Esophagus (tissue), 2 donors: ENCODE results near the gene IL26. TPM values are rescaled to one million over a fixed set of nuclear protein-coding genes. Genes with fewer than 3 reads are reported as not detected.

Experiments
- H3K27ac ChIP-seq, 2 donors: one replicate each; pipeline ENCODE4 v1.5.1; 2013; ENCODE audit warnings: low read depth in 2 of 2, mild to moderate bottlenecking in 2 of 2, inconsistent platforms in 1 of 2, low read length in 1 of 2, moderate library complexity in 1 of 2
- H3K27me3 ChIP-seq, 2 donors: one replicate each; pipeline ENCODE4 v1.6.1; 2013; ENCODE audit warnings: low read length in 2 of 2, control low read depth in 1 of 2, mild to moderate bottlenecking in 1 of 2; ENCODE audit not compliant: insufficient read depth in 2 of 2, control insufficient read depth in 1 of 2
- H3K36me3 ChIP-seq, 2 donors: one replicate each; pipeline ENCODE4 v1.6.1; 2013; ENCODE audit warnings: low read length in 1 of 2; ENCODE audit not compliant: control insufficient read depth in 2 of 2, insufficient read depth in 2 of 2
- H3K4me1 ChIP-seq, 2 donors: one replicate each; pipeline ENCODE4 v1.6.1; 2013; ENCODE audit warnings: low read length in 1 of 2; ENCODE audit not compliant: control insufficient read depth in 2 of 2, insufficient read depth in 2 of 2
- H3K4me3 ChIP-seq, 2 donors: one replicate each; pipeline ENCODE4 v1.5.1; 2013; ENCODE audit warnings: low read length in 2 of 2, mild to moderate bottlenecking in 2 of 2, low read depth in 1 of 2, moderate library complexity in 1 of 2
- H3K9me3 ChIP-seq, 2 donors: one replicate each; pipeline ENCODE4 v1.6.1; 2013; ENCODE audit warnings: mild to moderate bottlenecking in 2 of 2, low read depth in 1 of 2, low read length in 1 of 2, moderate library complexity in 1 of 2; ENCODE audit not compliant: control insufficient read depth in 2 of 2, insufficient read depth in 1 of 2
- WGBS, 2 donors: extraction: QIAGEN DNeasy Blood & Tissue Kit; methylation state at CpG; one replicate each; pipeline ENCODE4 v1.1.7; 2013; 5-methylcytosine and 5-hydroxymethylcytosine counted together
- polyA plus RNA-seq, 2 donors: library from polyadenylated mRNA; stranded (reverse); fragments of 200-250 nt; gene quantifications; one replicate each; pipeline ENCODE4 v1.2.3, GENCODE V29; 2013
- donor health status: healthy with polysubstance abuse.
- donor health status: Bipolar disorder and iron deficiency.

IL26 gene
- polyA plus RNA-seq, 2 donors, result 0.06 TPM; not detected in 1

DNA sequence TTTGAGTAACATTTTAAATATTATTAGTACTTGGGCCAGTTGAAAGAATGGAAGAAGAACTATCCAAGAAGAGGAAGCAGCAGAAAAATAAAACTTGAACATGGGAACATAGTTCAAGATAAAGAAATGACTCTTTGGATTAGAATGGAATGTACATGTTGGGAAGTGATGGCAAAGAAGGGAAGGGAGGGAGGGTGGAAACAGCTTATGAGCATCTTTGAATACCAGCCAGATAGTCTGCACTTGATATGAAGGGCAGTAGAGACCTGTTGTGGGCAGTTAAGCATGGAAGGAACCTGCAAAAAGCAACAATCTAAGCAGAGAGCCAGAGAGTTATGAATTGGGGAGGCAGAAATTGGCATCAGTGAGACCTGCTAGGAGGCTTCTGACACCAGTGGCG is 37.8 kb upstream of the IL26 start:
- no peaks in the 10 kb centered on the region for H3K36me3 ChIP-seq
- H3K4me3 ChIP-seq, result no peak overlapping the region
- WGBS, 2 donors, result 88 to 95% methylated on average over 1 of the region's 1 CpG
- no peaks in the 10 kb centered on the region for H3K9me3 ChIP-seq
- no peaks in the 10 kb centered on the region for H3K4me1 ChIP-seq
- H3K27me3 ChIP-seq, result no peaks in the 10 kb centered on the region
- no peak overlapping the region for H3K27ac ChIP-seq

DNA sequence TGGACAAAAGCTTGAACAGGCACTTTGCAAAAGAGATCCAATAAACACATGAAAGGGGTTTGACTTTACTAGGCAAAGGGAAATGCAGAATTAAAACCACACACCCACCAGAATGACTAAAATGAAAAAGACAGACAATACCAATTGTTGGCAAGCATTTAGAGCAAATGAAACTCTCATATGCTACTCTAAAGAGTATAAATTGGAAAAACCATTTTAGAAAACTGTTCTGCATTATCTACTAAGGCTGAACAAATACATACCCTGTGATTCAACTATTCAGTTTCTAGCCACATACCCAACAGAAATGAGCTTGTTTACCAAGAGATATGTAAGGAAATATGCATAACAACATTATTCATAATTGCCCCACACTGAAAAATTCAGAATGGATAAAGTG is 36.3 kb upstream of the IL26 start:
- Histone ChIP-seq H3K4me3 (no peak overlapping the region), H3K27me3 (no peaks in the 10 kb centered on the region), H3K27ac (no peak overlapping the region), H3K36me3 (no peaks in the 10 kb centered on the region), H3K4me1 (no peaks in the 10 kb centered on the region), H3K9me3 (no peaks in the 10 kb centered on the region)

DNA sequence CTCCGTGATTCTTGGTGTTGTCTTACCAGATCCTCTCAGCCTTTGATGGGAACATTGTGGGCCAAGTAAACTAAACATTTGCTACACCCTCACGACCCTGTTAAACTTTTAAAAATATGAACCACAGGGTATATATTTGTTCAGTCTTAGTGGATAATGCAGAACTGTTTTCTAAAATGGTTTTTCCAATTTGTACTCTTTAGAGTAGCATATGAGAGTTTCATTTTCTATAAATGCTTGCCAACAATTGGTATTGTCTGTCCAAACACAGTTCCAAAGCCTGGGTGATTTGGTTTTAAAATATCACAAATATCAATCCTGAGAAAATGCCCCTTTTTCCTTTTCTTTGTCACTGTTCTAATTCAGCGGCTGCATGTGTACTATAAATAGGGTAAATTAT is 34.5 kb upstream of the IL26 start:
- 74 to 79% methylated on average over 3 of the region's 3 CpGs for WGBS, 2 donors
- Histone ChIP-seq H3K27ac (no peak overlapping the region), H3K4me1 (no peaks in the 10 kb centered on the region)

DNA sequence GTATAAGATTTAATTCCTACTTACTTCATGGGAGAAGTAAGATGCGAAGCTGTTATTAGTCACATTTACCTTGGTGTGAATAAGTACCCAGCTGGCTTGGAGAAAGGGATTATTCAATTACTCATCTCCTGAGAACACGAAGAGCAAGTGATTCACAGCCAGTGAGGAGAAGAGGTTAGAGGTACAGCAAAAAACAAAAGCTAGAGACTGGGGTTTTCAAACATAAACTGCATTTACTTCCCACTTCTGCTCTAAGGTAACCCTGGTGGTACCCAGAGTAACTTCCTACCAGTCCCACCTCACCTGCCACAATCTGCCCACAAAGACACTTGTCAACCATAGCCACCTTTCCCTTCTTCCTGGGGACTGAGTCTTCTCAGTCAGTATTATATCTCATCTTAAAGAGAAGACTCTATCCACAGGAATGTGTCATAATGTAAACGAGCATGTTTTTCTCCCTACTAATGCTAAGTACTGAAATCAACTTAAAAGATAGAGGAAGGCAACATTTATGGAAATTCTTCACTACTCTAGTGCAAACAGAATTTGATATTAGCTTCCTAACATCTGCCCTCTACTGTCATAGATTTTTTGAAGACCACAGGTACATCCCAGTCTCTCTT is 33.8 kb upstream of the IL26 start:
- 45 to 46% methylated on average over 3 of the region's 3 CpGs for WGBS, 2 donors
- H3K36me3 ChIP-seq, result no peaks in the 10 kb centered on the region
- H3K4me1 ChIP-seq, result no peaks in the 10 kb centered on the region
- no peak overlapping the region for H3K4me3 ChIP-seq
- H3K27me3 ChIP-seq, result no peaks in the 10 kb centered on the region
- peak overlapping the region; percentile 66 to 79 for H3K27ac ChIP-seq
- no peaks in the 10 kb centered on the region for H3K9me3 ChIP-seq

More for the DNA sequence above, 34.5 kb upstream of the IL26 start:
- Histone ChIP-seq H3K36me3 (no peaks in the 10 kb centered on the region), H3K9me3 (no peaks in the 10 kb centered on the region), H3K4me3 (no peak overlapping the region), H3K27me3 (no peaks in the 10 kb centered on the region)

DNA sequence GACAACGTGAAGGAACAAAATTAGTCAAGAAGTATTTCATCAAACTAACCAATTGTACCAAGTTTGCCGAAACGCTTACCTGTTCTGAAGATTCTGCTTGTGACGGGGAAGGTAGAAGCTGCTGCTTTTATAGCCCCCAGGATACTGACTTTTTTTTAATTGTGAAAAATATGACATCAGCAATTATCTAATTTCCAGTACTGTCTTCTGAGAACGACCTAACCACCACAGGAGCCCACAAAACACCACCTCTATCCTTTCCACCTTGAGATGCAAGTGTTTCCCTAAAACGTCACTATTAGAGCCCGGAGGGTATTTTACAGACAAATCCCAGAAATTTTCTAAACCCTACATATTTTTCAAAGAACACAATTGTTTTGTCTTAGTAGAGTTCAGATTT is 27.9 kb upstream of the IL26 start, which contains the start of gene IL22:
TSS of gene IL22 (minus strand) at position 101 of the 400 bp plus-strand sequence. CDS start 156 bp downstream, outside the sequence.
- Histone ChIP-seq H3K4me3 (no peak within 1 kb of the TSS), H3K9me3 (no peaks in the 10 kb centered on the region), H3K27ac (no peak within 1 kb of the TSS), H3K36me3 (no peaks in the 10 kb centered on the region), H3K27me3 (peaks cover 0 to 2% of the 10 kb centered on the region in 2 donors), H3K4me1 (no peaks in the 10 kb centered on the region)
- WGBS, 2 donors, result 88 to 89% methylated on average over 7 of the region's 7 CpGs

DNA sequence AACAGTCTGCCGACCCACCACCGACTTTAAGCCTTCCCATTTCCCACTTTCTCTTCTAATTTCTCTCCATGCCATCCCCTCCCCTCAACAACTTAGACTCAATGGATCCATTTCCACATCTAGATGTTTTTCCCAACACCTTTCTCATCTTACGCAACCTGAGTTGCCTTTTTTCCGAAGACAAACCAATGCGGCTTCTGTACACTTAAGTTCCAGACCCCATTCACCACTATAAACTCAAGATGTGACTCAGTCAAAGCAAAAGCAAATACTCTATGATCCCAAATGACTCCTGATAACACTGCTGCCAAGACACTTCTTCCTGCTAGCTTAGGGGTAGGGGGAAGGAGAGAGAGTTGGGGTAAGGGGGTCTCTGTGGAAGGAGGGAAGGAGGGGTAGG is 26.5 kb upstream of the IL26 start:
- H3K9me3 ChIP-seq, result no peaks in the 10 kb centered on the region
- 93% methylated on average over 5 of the region's 5 CpGs for whole genome bisulfite sequencing, 2 donors
- H3K4me3 ChIP-seq, result no peak overlapping the region
- H3K4me1 ChIP-seq, result no peaks in the 10 kb centered on the region
- H3K27me3 ChIP-seq, result peaks cover 0 to 2% of the 10 kb centered on the region in 2 donors
- no peak overlapping the region for H3K27ac ChIP-seq
- no peaks in the 10 kb centered on the region for H3K36me3 ChIP-seq

DNA sequence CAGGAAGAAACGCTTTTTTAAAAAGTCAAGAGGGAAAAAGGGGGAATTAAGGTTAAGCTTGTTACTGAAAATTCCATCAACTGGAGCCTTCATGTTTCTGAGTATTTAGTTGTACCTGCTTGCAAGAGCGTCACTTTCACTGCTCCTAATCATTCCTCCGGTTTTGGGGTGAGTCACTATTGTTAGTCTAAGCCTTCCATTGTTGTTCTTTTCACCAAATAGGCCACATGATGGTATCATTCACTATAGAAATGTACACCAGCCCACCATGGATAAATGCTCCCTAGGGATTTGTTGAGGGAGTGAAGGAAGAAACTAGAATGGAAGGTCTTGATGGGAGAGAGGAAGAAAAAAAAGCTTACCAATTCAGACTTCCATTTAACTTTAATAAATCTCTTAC is 24.8 kb upstream of the IL26 start:
- Histone ChIP-seq H3K9me3 (no peaks in the 10 kb centered on the region), H3K27me3 (peaks cover 0 to 2% of the 10 kb centered on the region in 2 donors), H3K36me3 (no peaks in the 10 kb centered on the region), H3K4me1 (peaks cover 3 to 4% of the 10 kb centered on the region in 2 donors), H3K4me3 (no peak overlapping the region), H3K27ac (no peak overlapping the region)
- 54 to 72% methylated on average over 3 of the region's 3 CpGs for WGBS, 2 donors

DNA sequence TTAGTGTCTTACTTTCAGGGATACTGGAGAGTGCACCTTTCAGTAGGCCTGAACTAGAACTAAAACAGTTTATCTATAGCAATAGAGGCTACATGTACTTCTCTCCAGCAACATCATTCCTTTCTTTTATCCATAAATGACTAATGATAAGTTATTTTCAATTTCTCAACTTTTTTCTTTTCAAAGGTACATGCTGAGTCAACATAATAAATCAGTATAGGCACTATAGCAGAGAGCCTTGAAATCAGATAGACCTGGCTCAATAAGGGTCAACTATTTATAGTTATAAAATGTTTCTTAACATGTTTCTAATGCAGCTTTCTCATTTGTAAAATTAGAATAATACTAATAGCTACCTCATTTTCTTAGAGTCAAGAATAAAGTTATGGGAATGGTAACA is 22.2 kb upstream of the IL26 start:
- no peaks in the 10 kb centered on the region for H3K9me3 ChIP-seq
- no peaks in the 10 kb centered on the region for H3K36me3 ChIP-seq
- H3K4me3 ChIP-seq, result no peak overlapping the region
- no peak overlapping the region for H3K27ac ChIP-seq
- peaks cover 0 to 2% of the 10 kb centered on the region in 2 donors for H3K27me3 ChIP-seq
- H3K4me1 ChIP-seq, result peaks cover 3 to 4% of the 10 kb centered on the region in 2 donors

DNA sequence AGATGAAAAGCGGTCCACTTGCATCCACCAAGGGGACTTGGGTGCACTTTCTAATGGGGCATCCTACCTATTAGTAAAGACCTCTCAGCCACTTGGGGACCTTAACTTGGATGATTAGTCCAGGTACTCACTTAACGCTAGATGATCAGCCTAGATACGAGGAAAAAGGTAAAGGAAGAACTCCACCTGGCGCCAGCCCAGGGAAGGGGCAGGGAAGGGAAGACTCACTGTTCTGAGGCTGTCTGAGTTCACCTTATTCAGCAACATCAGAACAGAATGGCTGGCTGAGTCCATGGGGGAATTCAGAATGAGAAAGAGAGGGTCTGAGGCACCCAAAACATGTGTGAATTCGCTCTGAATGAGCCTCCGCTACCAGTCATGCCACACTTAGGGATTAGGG is 20.7 kb upstream of the IL26 start:
- Histone ChIP-seq H3K36me3 (no peaks in the 10 kb centered on the region), H3K9me3 (no peaks in the 10 kb centered on the region), H3K4me3 (no peak overlapping the region), H3K27ac (no peak overlapping the region), H3K27me3 (no peaks in the 10 kb centered on the region), H3K4me1 (peaks cover 3 to 4% of the 10 kb centered on the region in 2 donors)
- WGBS, 2 donors, result 92% methylated on average over 6 of the region's 6 CpGs
